Endothelial cell (in vitro differentiated cells): ENCODE results near the gene PCDHA10. TPM values are rescaled to one million over a fixed set of nuclear protein-coding genes. Genes with fewer than 3 reads are reported as not detected.

ENCODE experiments used
- total RNA-seq: library from RNA; stranded (reverse); fragmentation: NEBNext Ultra II Directional; extraction: Animal tissue kit (Norgen Biotek cat#: 25700); gene quantifications from one replicate; pipeline ENCODE4 v1.2.1, GENCODE V29; 2021; ENCODE audit not compliant: unreplicated experiment

Gene PCDHA10
- total RNA-seq, 1 donor from 2014 or later, result 16.9 TPM

Other genes with a start within 250 kb of the PCDHA10 start
- not detected for gene CD14, start 222.7 kb upstream of the PCDHA10 start, total RNA-seq
- gene TMCO6, start 216.4 kb upstream of the PCDHA10 start, total RNA-seq, result 22.7 TPM
- gene NDUFA2, start 208.3 kb upstream of the PCDHA10 start, total RNA-seq, result 56.0 TPM
- 76.1 TPM for gene IK, start 208.1 kb upstream of the PCDHA10 start, total RNA-seq
- gene WDR55, start 191.0 kb upstream of the PCDHA10 start, total RNA-seq, result 28.5 TPM
- 1.8 TPM for gene DND1, start 182.3 kb upstream of the PCDHA10 start, total RNA-seq
- gene HARS1, start 164.5 kb upstream of the PCDHA10 start, total RNA-seq, result 75.0 TPM
- gene HARS2, start 164.4 kb upstream of the PCDHA10 start, total RNA-seq, result 37.0 TPM
- gene ZMAT2, start 155.4 kb upstream of the PCDHA10 start, total RNA-seq, result 51.0 TPM
- 0.13 TPM for gene PCDHA1, start 69.8 kb upstream of the PCDHA10 start, total RNA-seq
- gene PCDHA2, start 61.0 kb upstream of the PCDHA10 start, total RNA-seq, result 4.2 TPM
- gene PCDHA3, start 54.8 kb upstream of the PCDHA10 start, total RNA-seq, result 2.6 TPM
- 9.9 TPM for gene PCDHA4, start 48.8 kb upstream of the PCDHA10 start, total RNA-seq
- 2.7 TPM for gene PCDHA5, start 34.3 kb upstream of the PCDHA10 start, total RNA-seq
- gene PCDHA6, start 27.9 kb upstream of the PCDHA10 start, total RNA-seq, result 2.3 TPM
- gene PCDHA7, start 21.6 kb upstream of the PCDHA10 start, total RNA-seq, result 2.9 TPM
- 1.6 TPM for gene PCDHA8, start 14.7 kb upstream of the PCDHA10 start, total RNA-seq
- gene PCDHA9, start 7.5 kb upstream of the PCDHA10 start, total RNA-seq, result 1.7 TPM
- gene PCDHA11, start 13.1 kb downstream of the PCDHA10 start, total RNA-seq, result 7.8 TPM
- gene PCDHA12, start 19.4 kb downstream of the PCDHA10 start, total RNA-seq, result 9.7 TPM
- gene PCDHA13, start 26.2 kb downstream of the PCDHA10 start, total RNA-seq, result 2.5 TPM
- gene PCDHAC1, start 70.4 kb downstream of the PCDHA10 start, total RNA-seq, result 7.5 TPM
- 5.2 TPM for gene PCDHAC2, start 110.6 kb downstream of the PCDHA10 start, total RNA-seq
- not detected for gene PCDHB1, start 195.5 kb downstream of the PCDHA10 start, total RNA-seq
- gene PCDHB2, start 238.7 kb downstream of the PCDHA10 start, total RNA-seq, result 44.9 TPM
- 6.5 TPM for gene PCDHB3, start 244.6 kb downstream of the PCDHA10 start, total RNA-seq